Parathyroid adenoma (tissue), 2 donors: ENCODE data around the gene BANP.

Source experiments
- H2AFZ ChIP-seq: fragments of 300-600 bp; sonication (generic); one replicate; pipeline ENCODE4 v1.7.0; 2017; ENCODE audit warnings: antibody characterized with exemption, mild to moderate bottlenecking
- H3K27ac ChIP-seq: fragments of 300-600 bp; sonication (generic); one replicate; pipeline ENCODE4 v1.7.0; 2017
- H3K27me3 ChIP-seq: fragments of 300-600 bp; sonication (generic); one replicate; pipeline ENCODE4 v1.7.0; 2017; ENCODE audit warnings: low read length; ENCODE audit not compliant: control insufficient read depth, insufficient read depth
- H3K36me3 ChIP-seq: fragments of 300-600 bp; sonication (generic); one replicate; pipeline ENCODE4 v1.7.0; 2017; ENCODE audit warnings: low read length; ENCODE audit not compliant: control insufficient read depth, insufficient read depth
- H3K4me1 ChIP-seq: fragments of 300-600 bp; sonication (generic); one replicate; pipeline ENCODE4 v1.7.0; 2017; ENCODE audit warnings: control low read depth
- H3K4me2 ChIP-seq: fragments of 300-600 bp; sonication (generic); one replicate; pipeline ENCODE4 v1.7.0; 2017; ENCODE audit warnings: low read length
- H3K4me3 ChIP-seq: fragments of 300-600 bp; sonication (generic); one replicate; pipeline ENCODE4 v1.7.0; 2017; ENCODE audit warnings: low read depth, low read length
- H3K79me2 ChIP-seq: fragments of 300-600 bp; sonication (generic); one replicate; pipeline ENCODE4 v1.7.0; 2017; ENCODE audit warnings: control low read depth
- H3K9ac ChIP-seq: fragments of 300-600 bp; sonication (generic); one replicate; pipeline ENCODE4 v1.7.0; 2017; ENCODE audit warnings: mild to moderate bottlenecking
- H3K9me3 ChIP-seq: fragments of 300-600 bp; sonication (generic); one replicate; pipeline ENCODE4 v1.7.0; 2017; ENCODE audit warnings: low read length; ENCODE audit not compliant: control insufficient read depth
- TF ChIP-seq, protein P1 (sequence below): fragments of 300-600 bp; sonication (generic); IDR thresholded peaks from one replicate; pipeline ENCODE4 v1.7.0; 2017; ENCODE audit warnings: antibody characterized with exemption, mild to moderate bottlenecking
- donor health status: primary hyperparathyroidism.

The BANP gene

DNA sequence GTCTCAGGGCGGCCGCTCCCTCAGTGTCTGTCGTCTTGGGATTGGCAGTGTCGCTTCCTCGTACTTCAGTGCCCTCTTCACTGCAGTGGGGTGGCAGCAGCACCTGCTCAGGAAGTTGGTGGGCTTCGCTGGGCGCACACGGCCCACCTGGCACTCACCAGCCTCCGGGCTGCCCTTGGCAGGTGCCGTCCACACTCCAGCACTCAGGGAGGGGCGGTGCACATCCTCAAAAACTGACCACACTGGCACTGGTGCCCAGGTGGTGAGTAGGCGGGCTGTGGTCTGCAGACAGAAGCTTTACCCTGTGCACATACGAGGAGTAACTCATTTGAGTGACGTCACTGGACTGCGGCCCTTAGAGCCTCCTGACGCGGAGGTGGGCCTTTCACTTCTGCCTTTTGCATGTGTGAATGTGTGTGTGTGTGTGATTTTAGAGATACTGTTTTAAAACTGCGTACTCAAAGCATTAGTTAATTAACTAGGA is 94.6 kb downstream of the BANP start:
- Histone ChIP-seq H3K9me3 (no peaks in the 10 kb centered on the region), H3K36me3 (no peaks in the 10 kb centered on the region), H3K4me2 (no peak overlapping the region), H2AFZ (no peak overlapping the region), H3K9ac (no peak overlapping the region), H3K27me3 (no peaks in the 10 kb centered on the region), H3K4me1 (no peaks in the 10 kb centered on the region), H3K4me3 (no peak overlapping the region), H3K79me2 (no peaks in the 10 kb centered on the region), H3K27ac (no peak overlapping the region)
- TF ChIP-seq, protein P1, sequence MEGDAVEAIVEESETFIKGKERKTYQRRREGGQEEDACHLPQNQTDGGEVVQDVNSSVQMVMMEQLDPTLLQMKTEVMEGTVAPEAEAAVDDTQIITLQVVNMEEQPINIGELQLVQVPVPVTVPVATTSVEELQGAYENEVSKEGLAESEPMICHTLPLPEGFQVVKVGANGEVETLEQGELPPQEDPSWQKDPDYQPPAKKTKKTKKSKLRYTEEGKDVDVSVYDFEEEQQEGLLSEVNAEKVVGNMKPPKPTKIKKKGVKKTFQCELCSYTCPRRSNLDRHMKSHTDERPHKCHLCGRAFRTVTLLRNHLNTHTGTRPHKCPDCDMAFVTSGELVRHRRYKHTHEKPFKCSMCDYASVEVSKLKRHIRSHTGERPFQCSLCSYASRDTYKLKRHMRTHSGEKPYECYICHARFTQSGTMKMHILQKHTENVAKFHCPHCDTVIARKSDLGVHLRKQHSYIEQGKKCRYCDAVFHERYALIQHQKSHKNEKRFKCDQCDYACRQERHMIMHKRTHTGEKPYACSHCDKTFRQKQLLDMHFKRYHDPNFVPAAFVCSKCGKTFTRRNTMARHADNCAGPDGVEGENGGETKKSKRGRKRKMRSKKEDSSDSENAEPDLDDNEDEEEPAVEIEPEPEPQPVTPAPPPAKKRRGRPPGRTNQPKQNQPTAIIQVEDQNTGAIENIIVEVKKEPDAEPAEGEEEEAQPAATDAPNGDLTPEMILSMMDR: no peak

DNA sequence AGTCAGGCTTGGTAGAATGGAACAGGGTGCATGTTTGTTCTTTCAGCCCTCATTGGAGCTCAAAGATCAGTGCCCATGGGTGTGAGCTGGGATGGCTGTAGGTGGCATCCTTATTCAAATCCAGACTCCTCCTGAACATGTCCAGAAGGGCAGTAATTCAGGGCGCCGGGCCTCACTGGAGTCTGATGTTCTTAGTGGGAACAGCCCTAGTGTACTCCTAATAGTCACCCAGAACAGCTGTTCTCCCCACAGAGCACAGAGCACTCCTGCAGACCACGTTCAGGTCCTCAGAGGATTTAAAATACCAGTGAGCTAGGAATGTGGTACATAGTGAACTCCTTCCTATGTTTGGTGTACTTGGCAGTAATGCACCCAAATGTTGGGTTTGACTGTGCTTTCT is 96.2 kb downstream of the BANP start:
- H3K4me2 ChIP-seq: no peak overlapping the region
- no peak overlapping the region for H2AFZ ChIP-seq
- no peaks in the 10 kb centered on the region for H3K79me2 ChIP-seq
- H3K4me1 ChIP-seq: no peaks in the 10 kb centered on the region
- H3K27ac ChIP-seq: no peak overlapping the region
- no peaks in the 10 kb centered on the region for H3K27me3 ChIP-seq
- TF ChIP-seq, protein P1: no peak
- H3K36me3 ChIP-seq: no peaks in the 10 kb centered on the region
- no peak overlapping the region for H3K4me3 ChIP-seq
- no peak overlapping the region for H3K9ac ChIP-seq
- no peaks in the 10 kb centered on the region for H3K9me3 ChIP-seq

DNA sequence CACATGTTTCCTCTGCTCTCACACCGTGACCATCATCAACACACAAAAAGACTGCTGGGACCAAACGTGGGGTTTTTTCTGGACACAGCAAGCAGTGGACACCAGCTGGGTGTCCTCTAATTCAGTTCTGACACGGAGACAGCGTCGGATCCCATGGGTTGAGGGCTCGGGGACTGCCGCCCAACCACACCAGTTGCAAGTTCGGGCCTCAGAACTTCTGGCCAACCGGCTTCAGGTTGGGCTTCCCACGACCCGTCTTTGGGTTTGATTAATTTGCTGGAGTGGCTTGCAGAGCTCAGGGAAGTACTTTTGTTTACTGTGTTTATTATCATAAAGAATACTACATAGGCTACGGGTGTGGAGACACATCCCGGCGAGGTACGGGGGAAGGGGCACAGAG is 97.8 kb downstream of the BANP start:
- TF ChIP-seq, protein P1: no peak

DNA sequence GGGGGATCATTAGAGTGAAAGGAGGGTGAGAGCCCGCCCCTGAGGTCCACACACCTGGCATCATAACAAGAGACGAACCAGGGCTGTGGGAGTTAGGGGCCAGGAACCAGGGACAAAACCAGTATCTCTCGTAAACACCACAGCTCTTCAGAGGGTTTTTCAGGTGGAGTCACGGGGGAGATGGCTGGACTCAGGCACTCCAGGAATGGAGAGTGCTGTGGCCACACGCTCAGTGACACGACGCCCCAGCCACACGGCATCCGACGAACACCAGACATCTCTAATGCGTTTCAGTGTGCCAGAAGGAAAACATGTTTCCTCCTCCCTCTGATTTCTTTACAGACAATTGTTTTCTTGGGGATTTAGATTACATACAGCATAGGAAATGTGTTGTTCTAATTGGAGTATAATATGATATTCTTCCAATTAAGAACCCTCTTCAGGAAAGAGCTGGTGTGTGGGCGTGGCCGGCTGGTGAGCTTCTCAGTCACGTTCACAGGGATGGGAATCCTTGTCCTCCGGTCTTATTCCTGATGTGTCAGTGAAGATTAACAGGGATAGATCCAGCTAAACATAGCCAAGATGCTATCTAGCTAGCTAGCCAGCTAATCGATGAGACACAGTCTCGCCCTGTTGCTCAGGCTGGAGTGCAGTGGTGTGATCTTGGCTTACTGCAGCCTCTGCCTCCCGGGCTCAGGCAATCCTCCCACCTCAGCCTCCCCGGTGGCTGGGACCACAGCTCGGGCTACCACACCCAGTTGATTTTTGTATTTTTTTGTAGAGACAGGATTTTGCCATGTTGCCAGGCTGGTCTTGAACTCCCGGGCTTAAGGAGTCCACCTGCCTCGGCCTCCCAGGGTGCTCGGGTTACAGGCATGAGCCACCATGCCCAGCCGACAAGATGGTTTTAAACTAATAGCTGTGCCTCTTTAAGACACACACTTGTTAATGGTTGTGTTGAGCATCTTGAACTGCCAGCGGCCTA is 98.6 kb downstream of the BANP start:
- Histone ChIP-seq H3K27me3 (no peaks in the 10 kb centered on the region), H3K27ac (no peak overlapping the region), H3K4me1 (no peaks in the 10 kb centered on the region), H2AFZ (no peak overlapping the region), H3K36me3 (no peaks in the 10 kb centered on the region), H3K4me2 (no peak overlapping the region), H3K79me2 (no peaks in the 10 kb centered on the region), H3K9me3 (no peaks in the 10 kb centered on the region), H3K9ac (no peak overlapping the region), H3K4me3 (no peak overlapping the region)
- TF ChIP-seq, protein P1: no peak

More for the DNA sequence above, 97.8 kb downstream of the BANP start:
- no peak overlapping the region for H3K27ac ChIP-seq
- H3K4me1 ChIP-seq: no peaks in the 10 kb centered on the region
- H3K9me3 ChIP-seq: no peaks in the 10 kb centered on the region
- H3K27me3 ChIP-seq: no peaks in the 10 kb centered on the region
- no peaks in the 10 kb centered on the region for H3K79me2 ChIP-seq
- H2AFZ ChIP-seq: no peak overlapping the region
- H3K36me3 ChIP-seq: no peaks in the 10 kb centered on the region
- H3K9ac ChIP-seq: no peak overlapping the region
- H3K4me2 ChIP-seq: no peak overlapping the region
- no peak overlapping the region for H3K4me3 ChIP-seq
